GM21390 (cell line): ENCODE measurements around the gene NRGN.

Experiments
- ATAC-seq: cut with Tn5 transposase; IDR thresholded peaks from one replicate; pipeline ENCODE4 v1.9.1; 2021; ENCODE audit not compliant: unreplicated experiment

Gene NRGN

GRCh38 chr11:124779568-124779967 lies 39.8 kb downstream of the NRGN start:
- ATAC-seq: no peak

- ATAC-seq: no peak
Measured at GRCh38 chr11:124783002-124783401, 43.3 kb downstream of the NRGN start.

GRCh38 chr11:124784051-124784450 lies 44.3 kb downstream of the NRGN start:
- no peak for ATAC-seq

GRCh38 chr11:124788521-124788920 lies 48.8 kb downstream of the NRGN start:
- ATAC-seq: no peak

- ATAC-seq: peak; percentile 77
Measured at GRCh38 chr11:124791626-124792341, 52.0 kb downstream of the NRGN start.

- ATAC-seq: peak; percentile 49
Measured at GRCh38 chr11:124793466-124794278, 53.9 kb downstream of the NRGN start.

- ATAC-seq: no peak
Measured at GRCh38 chr11:124796312-124796711, 56.6 kb downstream of the NRGN start.
